ENCODE results near the gene PDE3A. TPM values are rescaled to one million over a fixed set of nuclear protein-coding genes. Genes with fewer than 3 reads are reported as not detected.

PDE3A gene
- total RNA-seq, 2 donors from 2014 or later = 5.5 to 6.2 TPM

DNA sequence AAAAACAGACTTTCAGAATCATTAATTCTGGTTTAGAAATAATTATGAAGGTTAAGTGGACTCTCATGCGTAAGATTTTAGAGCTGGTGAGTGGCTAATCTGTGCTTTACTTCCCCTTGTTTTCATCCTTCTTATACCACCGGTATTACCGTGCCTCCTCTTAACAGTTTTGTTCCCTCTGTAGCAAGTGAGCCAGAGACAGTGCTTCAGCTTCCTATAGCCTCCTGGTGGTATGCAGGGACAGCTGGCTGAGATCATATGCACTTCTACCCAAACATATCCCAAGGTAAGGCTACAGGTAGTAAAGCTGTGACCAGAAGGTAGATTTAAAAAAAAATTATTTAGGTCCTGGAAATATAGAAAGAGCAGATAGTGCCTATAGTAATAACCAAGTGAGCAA lies 55.2 kb downstream of the PDE3A start:
- no peaks in the 10 kb centered on the region for H3K4me1 ChIP-seq (replicated peaks)
- 72% methylated on average over 3 of the region's 3 CpGs for WGBS
- no peak overlapping the region for H3K4me3 ChIP-seq
- no peaks in the 10 kb centered on the region for H3K9me3 ChIP-seq
- no peaks in the 10 kb centered on the region for H3K27me3 ChIP-seq (replicated peaks; ENCODE audit: insufficient read depth)
- intact Hi-C loops (cut with DNase I) = no loop called here
- no peak for DNase-seq (ENCODE audit: low spot score)
- H3K27ac ChIP-seq = no peak overlapping the region
- TF ChIP-seq POLR2A (IDR thresholded peaks at IDR 0.05) (no peak), POLR2AphosphoS5 (IDR thresholded peaks at IDR 0.05) (no peak)
- TF ChIP-seq, protein P1, sequence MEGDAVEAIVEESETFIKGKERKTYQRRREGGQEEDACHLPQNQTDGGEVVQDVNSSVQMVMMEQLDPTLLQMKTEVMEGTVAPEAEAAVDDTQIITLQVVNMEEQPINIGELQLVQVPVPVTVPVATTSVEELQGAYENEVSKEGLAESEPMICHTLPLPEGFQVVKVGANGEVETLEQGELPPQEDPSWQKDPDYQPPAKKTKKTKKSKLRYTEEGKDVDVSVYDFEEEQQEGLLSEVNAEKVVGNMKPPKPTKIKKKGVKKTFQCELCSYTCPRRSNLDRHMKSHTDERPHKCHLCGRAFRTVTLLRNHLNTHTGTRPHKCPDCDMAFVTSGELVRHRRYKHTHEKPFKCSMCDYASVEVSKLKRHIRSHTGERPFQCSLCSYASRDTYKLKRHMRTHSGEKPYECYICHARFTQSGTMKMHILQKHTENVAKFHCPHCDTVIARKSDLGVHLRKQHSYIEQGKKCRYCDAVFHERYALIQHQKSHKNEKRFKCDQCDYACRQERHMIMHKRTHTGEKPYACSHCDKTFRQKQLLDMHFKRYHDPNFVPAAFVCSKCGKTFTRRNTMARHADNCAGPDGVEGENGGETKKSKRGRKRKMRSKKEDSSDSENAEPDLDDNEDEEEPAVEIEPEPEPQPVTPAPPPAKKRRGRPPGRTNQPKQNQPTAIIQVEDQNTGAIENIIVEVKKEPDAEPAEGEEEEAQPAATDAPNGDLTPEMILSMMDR (IDR thresholded peaks at IDR 0.05) = no peak
- H3K36me3 ChIP-seq = no peaks in the 10 kb centered on the region

DNA sequence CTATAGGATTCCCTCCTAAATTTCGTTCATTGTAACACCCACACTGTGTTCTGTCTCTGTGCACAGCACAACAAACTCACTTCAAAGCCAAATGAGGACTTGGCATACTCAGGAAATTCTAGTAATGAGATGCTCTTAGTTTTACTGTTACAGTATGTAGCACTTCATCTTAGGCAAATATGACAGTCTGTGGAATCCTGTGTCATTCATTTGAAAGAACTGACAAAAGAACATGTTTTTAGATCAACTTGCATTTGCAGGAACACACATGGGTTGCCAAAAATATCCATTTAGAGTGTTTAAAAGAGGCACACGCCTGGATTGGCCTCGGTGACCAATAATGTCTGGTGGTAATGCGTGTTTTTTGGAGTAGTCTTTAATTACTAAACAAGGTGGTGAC lies 56.5 kb downstream of the PDE3A start:
- no peaks in the 10 kb centered on the region for H3K9me3 ChIP-seq
- WGBS = 88% methylated on average over 4 of the region's 4 CpGs
- TF ChIP-seq, protein P1 (IDR thresholded peaks at IDR 0.05) = no peak
- TF ChIP-seq POLR2AphosphoS5 (IDR thresholded peaks at IDR 0.05) = no peak
- no peak for TF ChIP-seq POLR2A (IDR thresholded peaks at IDR 0.05)
- no peaks in the 10 kb centered on the region for H3K4me1 ChIP-seq (replicated peaks)
- H3K27me3 ChIP-seq (replicated peaks; ENCODE audit: insufficient read depth) = no peaks in the 10 kb centered on the region
- H3K36me3 ChIP-seq = no peaks in the 10 kb centered on the region
- no peak overlapping the region for H3K4me3 ChIP-seq
- H3K27ac ChIP-seq = no peak overlapping the region
- no peak for DNase-seq (ENCODE audit: low spot score)
- intact Hi-C loops (cut with DNase I) = no loop called here

DNA sequence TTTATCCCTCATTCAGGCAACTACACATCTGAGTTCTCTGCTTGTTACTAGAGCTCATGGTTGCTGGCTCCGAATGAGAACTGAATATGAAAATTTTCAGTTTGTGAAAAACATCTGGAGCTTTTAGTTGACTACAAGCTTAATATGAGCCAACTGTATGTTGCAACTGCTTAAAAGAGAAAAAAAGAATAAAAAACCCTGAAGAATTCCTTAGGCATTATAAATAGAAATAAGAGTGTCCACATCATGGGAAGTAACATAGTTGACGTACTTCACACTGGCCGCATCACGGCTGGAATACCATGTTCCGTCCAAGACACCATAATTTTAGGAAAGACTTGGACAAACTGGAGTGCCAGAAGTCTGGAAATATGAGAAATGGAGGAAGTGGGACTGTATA lies 57.9 kb downstream of the PDE3A start:
- no peaks in the 10 kb centered on the region for H3K36me3 ChIP-seq
- WGBS = 66% methylated on average over 5 of the region's 5 CpGs
- no peak overlapping the region for H3K27ac ChIP-seq
- no peaks in the 10 kb centered on the region for H3K27me3 ChIP-seq (replicated peaks; ENCODE audit: insufficient read depth)
- no peaks in the 10 kb centered on the region for H3K9me3 ChIP-seq
- TF ChIP-seq POLR2AphosphoS5 (IDR thresholded peaks at IDR 0.05) (no peak), POLR2A (IDR thresholded peaks at IDR 0.05) (no peak)
- TF ChIP-seq, protein P1 (IDR thresholded peaks at IDR 0.05) = no peak
- intact Hi-C loops (cut with DNase I) = no loop called here
- DNase-seq (ENCODE audit: low spot score) = no peak
- no peaks in the 10 kb centered on the region for H3K4me1 ChIP-seq (replicated peaks)
- no peak overlapping the region for H3K4me3 ChIP-seq

DNA sequence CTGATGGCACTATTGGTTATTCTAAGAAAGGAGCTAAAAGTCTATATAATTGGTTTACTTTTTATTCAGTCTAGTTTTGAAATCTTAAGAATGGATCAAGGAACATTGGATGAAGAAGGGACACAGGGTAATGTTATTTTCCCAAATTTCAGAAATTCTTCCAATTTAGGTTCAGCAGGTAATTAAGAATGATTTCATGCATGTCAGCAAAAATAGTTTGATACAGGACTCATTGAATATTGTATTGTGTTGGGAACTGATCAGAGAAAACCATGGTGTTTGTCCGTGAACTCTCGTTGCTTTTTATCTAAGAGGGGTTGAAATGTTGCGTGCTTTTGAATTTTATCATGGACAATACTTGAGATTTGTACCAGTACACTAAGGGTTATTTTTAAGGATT lies 58.6 kb downstream of the PDE3A start:
- intact Hi-C loops (cut with DNase I) = no loop called here
- Histone ChIP-seq H3K4me1 (replicated peaks) (no peaks in the 10 kb centered on the region), H3K27me3 (replicated peaks; ENCODE audit: insufficient read depth) (no peaks in the 10 kb centered on the region), H3K9me3 (no peaks in the 10 kb centered on the region), H3K27ac (no peak overlapping the region), H3K4me3 (no peak overlapping the region), H3K36me3 (no peaks in the 10 kb centered on the region)
- TF ChIP-seq, protein P1 (IDR thresholded peaks at IDR 0.05) = no peak
- DNase-seq (ENCODE audit: low spot score) = no peak
- WGBS = 96% methylated on average over 3 of the region's 3 CpGs

DNA sequence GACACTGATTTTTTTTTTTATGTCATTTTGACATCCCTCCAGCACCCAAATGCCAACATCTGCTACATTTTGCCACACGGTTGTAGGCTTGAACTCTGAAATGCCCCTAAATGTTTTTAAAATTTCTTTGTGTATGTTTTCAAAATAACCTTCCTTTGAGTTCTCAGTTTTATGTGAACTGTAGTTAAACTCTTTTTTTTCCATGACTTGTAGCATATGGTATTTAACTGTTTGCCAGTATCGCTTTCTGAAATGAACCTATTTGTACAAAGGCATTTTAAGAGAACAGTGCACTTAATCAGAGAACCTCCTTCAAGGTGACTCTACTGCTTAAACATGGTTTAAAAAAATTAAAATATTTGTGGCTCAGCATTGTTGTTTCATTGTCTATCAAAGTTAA lies 61.5 kb downstream of the PDE3A start:
- Histone ChIP-seq H3K36me3 (no peaks in the 10 kb centered on the region), H3K27me3 (replicated peaks; ENCODE audit: insufficient read depth) (no peaks in the 10 kb centered on the region), H3K4me3 (no peak overlapping the region), H3K9me3 (no peaks in the 10 kb centered on the region), H3K4me1 (replicated peaks) (no peaks in the 10 kb centered on the region), H3K27ac (no peak overlapping the region)
- TF ChIP-seq, protein P1 (IDR thresholded peaks at IDR 0.05) = no peak
- TF ChIP-seq POLR2AphosphoS5 (IDR thresholded peaks at IDR 0.05) (no peak), POLR2A (IDR thresholded peaks at IDR 0.05) (no peak)
- intact Hi-C loops (cut with DNase I) = no loop called here
- DNase-seq (ENCODE audit: low spot score) = no peak
- WGBS = 44% methylated on average over 2 of the region's 2 CpGs

All from prostate gland (tissue), 2 donors.